Tibial nerve (tissue), 4 donors: ENCODE results near the gene GSG1L.

ENCODE experiments used
- CTCF ChIP-seq, 5 experiments: fragments of 200-600 bp in 3 of 5; fragments of 450-650 bp in 2 of 5; sonication (generic) in 3 of 5; IDR thresholded peaks; one replicate each; pipeline ENCODE4 v1.5.1; 2016 to 2019; ENCODE audit warnings: antibody characterized with exemption in 5 of 5, mild to moderate bottlenecking in 3 of 5, moderate library complexity in 2 of 5
- EP300 ChIP-seq, 2 donors: sonication (generic); formaldehyde crosslinking; IDR thresholded peaks; one replicate each; pipeline ENCODE4 v1.6.1; 2017; ENCODE audit warnings: antibody characterized with exemption in 2 of 2, mild to moderate bottlenecking in 1 of 2
- POLR2A ChIP-seq, 2 donors: fragments of 450-650 bp; IDR thresholded peaks; one replicate each; pipeline ENCODE4 v1.6.1; 2017; ENCODE audit warnings: antibody characterized with exemption in 2 of 2, mild to moderate bottlenecking in 2 of 2, moderate library complexity in 2 of 2

GRCh38 chr16:27777527-27777926, 286.0 kb downstream of the GSG1L start:
- TF ChIP-seq CTCF (IDR thresholded peaks at IDR 0.05) (no peak), EP300 (IDR thresholded peaks at IDR 0.05) (no peak), POLR2A (IDR thresholded peaks at IDR 0.05) (no peak)
